D721Med (cell line): ENCODE measurements around the gene ABI2.
"Not testable (repeated sequence)": the region's sequence is repeated elsewhere in the genome, so short reads cannot be mapped to it uniquely, and the experiment has no call there.

ENCODE experiments used
- DNase-seq: peaks from one replicate; pipeline ENCODE4 v3.0.0; 2011; ENCODE audit warnings: low spot score; ENCODE audit not compliant: insufficient read length
- FAIRE-seq: peaks from 2 replicates; lab custom pipeline; 2011; peaks lifted over from hg19 to GRCh38; lab: Jason Lieb, UNC
- CTCF ChIP-seq: IDR thresholded peaks from 2 replicates; pipeline ENCODE4 v1.5.1; 2012; ENCODE audit warnings: mild to moderate bottlenecking, control low read depth; ENCODE audit not compliant: insufficient read depth; ENCODE audit errors: missing control alignments

The ABI2 gene

GRCh38 chr2:203354966-203355365 lies 26.8 kb downstream of the ABI2 start:
- no peak for TF ChIP-seq CTCF
- FAIRE-seq (no peak), DNase-seq (no peak)

GRCh38 chr2:203359450-203359849 lies 31.3 kb downstream of the ABI2 start:
- DNase-seq (no peak), FAIRE-seq (no peak)
- no peak for TF ChIP-seq CTCF

DNA sequence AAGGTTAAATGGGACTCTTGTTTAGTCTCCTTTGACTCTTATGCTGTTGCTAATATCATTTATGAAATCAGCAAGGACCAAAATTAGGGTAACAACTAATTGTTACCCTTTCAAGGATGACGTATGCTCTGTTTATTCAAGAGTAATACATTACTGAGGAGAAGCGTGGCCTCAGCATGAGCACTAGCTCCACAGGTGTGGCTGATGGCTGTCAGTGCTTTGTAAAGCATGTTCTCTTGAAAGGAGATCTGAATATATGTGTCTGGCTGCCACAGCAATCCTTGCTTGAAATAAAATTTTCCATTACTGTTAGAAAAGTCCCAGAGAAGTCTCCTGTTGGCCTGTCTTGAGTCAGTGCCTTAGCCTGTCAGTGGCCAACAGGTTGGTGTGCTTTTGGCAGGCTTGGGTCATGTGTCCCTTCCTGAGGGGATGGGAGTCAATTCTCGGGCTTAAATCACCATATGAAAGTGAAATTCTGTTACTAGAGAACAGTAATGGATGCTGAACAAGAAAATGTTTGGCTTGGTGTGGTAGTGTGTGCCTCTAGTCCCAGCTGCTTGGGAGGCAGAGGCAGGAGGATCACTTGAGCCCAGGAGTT lies 32.7 kb downstream of the ABI2 start:
- DNase-seq (no peak), FAIRE-seq (no peak)
- no peak for TF ChIP-seq CTCF

DNA sequence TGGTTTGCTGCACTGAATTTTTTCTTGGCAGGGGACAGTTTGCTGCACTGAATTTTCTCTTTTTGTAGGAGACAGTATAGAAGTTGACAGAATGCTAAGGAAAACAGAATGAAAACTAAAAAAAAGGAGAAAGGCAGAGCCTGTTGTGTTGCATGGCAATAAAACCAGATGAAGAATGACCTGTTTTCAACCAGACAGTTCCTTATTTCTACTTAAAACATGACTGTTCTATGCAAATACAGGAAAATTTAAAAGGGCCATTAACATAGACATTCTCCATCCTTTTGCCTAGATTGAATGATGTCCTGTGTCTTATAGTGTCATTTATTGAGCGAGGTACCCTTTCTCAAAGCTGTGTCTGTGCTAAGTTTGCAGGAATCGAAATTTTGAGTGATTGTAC lies 33.3 kb downstream of the ABI2 start:
- TF ChIP-seq CTCF: no peak
- FAIRE-seq (no peak), DNase-seq (no peak)

DNA sequence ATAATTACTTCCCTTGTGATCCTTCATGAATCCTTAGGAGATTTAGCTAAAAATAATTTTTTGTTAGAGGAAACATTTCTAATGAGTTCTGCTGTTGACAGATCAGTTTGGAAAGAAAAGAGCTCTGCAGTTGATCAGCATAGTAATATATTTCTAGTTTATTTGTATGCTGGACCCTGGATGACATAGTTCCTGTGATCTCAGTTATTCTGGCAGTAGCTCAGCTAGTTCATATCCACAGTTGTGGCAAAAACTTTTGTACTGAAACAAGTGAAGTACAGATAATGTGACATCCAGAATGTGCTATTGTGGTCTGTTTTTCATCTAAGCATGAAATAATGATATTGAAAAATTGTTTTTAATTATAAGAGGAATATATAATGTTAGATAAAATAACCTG lies 33.7 kb downstream of the ABI2 start:
- FAIRE-seq: no peak
- TF ChIP-seq CTCF: no peak
- no peak for DNase-seq

GRCh38 chr2:203366639-203367466 lies 38.7 kb downstream of the ABI2 start:
- no peak for FAIRE-seq

GRCh38 chr2:203372706-203373105 lies 44.5 kb downstream of the ABI2 start:
- not testable (repeated sequence) for DNase-seq, FAIRE-seq

More at GRCh38 chr2:203366639-203367466, 38.7 kb downstream of the ABI2 start:
- no peak for TF ChIP-seq CTCF
- DNase-seq: no peak
